Measurements from ENCODE around the gene CHPF2.

Gene CHPF2

DNA sequence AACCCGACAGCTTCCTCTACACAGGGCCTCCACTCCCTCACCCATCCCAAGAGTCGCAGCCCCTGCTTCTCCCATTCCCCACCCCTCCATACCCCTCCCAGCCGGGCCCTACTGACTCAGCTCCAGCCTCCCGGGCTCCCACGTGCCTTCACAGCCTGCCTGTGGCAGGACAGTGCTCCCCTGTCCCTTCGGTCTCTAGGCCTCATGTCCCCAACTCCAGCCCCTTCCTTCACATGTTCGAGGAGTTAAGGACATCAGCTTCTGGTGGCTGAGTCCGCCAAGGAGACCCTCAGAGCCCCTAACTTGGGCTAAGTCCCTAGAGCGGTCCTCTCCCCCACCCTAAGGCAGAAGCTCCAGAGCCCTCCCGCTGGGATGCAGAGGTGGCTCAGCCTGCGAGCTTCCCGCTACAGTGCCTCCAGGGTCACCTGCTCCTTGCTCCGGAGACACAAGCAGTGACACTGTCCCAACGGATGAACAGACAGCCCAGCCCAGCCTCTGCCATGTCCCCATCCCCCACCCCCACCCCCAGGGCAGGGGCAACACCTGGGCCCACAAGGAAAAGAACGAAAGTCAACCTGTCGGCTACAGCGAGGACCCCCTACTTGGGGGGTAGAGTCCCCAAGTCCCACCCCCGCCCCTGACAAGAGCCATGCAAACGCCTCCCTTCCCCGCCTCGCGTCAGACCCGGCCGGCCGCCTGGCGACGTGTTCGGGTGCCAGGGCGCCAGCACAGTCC, 15.5 kb downstream of the CHPF2 start:
- Histone ChIP-seq H3K4me3 (ENCODE audit: low read length) (peak overlapping the region; percentile 73), H3K27me3 (ENCODE audit: low read depth, low read length) (peaks cover 56% of the 10 kb centered on the region), H3K9ac (ENCODE audit: low read length) (peak overlapping the region; percentile 36; the same call in 1 of the 2 replicates), H3K79me2 (ENCODE audit: low read length) (no peaks in the 10 kb centered on the region), H3K4me2 (ENCODE audit: low read length) (peak overlapping the region; percentile 77), H3K27ac (ENCODE audit: low read length) (no peak overlapping the region), H4K20me1 (ENCODE audit: insufficient read depth, low read length) (peaks cover 4% of the 10 kb centered on the region; the same call in 1 of the 2 replicates), H3K9me3 (ENCODE audit: insufficient read depth, low read length) (no peaks in the 10 kb centered on the region), H3K36me3 (replicated peaks; ENCODE audit: low read depth, low read length) (no peaks in the 10 kb centered on the region), H3K4me1 (ENCODE audit: low read length) (peaks cover 28% of the 10 kb centered on the region), H2AFZ (ENCODE audit: low read depth, low read length) (no peak overlapping the region; the same call in 1 of the 2 replicates)
- TF ChIP-seq EZH2phosphoT487 (IDR thresholded peaks at IDR 0.05; ENCODE audit: low read depth) = no peak
- TF ChIP-seq, protein P1, sequence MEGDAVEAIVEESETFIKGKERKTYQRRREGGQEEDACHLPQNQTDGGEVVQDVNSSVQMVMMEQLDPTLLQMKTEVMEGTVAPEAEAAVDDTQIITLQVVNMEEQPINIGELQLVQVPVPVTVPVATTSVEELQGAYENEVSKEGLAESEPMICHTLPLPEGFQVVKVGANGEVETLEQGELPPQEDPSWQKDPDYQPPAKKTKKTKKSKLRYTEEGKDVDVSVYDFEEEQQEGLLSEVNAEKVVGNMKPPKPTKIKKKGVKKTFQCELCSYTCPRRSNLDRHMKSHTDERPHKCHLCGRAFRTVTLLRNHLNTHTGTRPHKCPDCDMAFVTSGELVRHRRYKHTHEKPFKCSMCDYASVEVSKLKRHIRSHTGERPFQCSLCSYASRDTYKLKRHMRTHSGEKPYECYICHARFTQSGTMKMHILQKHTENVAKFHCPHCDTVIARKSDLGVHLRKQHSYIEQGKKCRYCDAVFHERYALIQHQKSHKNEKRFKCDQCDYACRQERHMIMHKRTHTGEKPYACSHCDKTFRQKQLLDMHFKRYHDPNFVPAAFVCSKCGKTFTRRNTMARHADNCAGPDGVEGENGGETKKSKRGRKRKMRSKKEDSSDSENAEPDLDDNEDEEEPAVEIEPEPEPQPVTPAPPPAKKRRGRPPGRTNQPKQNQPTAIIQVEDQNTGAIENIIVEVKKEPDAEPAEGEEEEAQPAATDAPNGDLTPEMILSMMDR (IDR thresholded peaks at IDR 0.05; ENCODE audit: low read depth, low read length) = no peak

DNA sequence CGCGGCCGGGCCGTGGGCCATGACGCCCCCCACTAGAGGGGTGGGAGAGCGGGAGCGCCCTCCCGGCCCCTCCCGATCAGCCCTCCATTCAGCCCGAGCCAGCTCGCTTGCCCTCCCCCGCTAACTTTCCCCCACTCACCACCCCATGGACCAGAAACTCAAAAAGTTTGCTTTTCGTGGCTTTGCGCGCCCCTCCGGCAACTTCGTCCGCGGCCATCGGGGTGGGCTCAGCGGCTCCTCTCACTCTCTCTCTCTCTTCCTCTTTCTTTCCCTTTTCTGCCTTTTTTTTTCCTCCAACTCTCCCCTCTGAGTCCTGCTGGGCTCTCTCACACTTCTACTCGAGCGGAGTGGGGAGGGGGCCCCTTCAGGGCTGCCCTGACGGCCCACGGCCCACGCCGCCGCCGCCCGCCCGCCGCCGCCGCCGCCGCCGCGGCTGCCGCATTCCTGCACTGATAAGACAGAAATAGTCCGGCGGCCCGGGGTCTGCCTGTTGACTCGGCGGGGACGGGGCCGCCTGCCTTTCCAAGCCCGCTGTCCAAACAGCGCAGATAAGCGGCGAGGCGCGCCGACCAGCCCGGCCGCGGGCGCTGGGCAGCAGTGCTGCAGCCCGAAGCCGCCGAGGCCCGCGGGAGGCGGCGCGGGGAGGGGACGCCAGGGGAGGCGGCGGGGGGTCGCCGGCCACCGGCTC, 16.2 kb downstream of the CHPF2 start, which contains the start of gene SMARCD3:
Gene SMARCD3, minus strand, starts transcription at position 349 of the 688 bp plus-strand sequence. Its CDS starts 132 bp downstream, at position 217.
- no peak for TF ChIP-seq EZH2phosphoT487 (IDR thresholded peaks at IDR 0.05; ENCODE audit: low read depth)
- TF ChIP-seq, protein P1 (IDR thresholded peaks at IDR 0.05; ENCODE audit: low read depth, low read length) = no peak
- peaks cover 4% of the 10 kb centered on the region; the same call in 1 of the 2 replicates for H4K20me1 ChIP-seq (ENCODE audit: insufficient read depth, low read length)
- H3K27ac ChIP-seq (ENCODE audit: low read length) = no peak within 1 kb of the TSS
- peak within 1 kb of the TSS; percentile 36; the same call in 1 of the 2 replicates for H3K9ac ChIP-seq (ENCODE audit: low read length)
- H2AFZ ChIP-seq (ENCODE audit: low read depth, low read length) = no peak within 1 kb of the TSS; the same call in 1 of the 2 replicates
- H3K79me2 ChIP-seq (ENCODE audit: low read length) = no peaks in the 10 kb centered on the region
- H3K27me3 ChIP-seq (ENCODE audit: low read depth, low read length) = peaks cover 59% of the 10 kb centered on the region
- H3K9me3 ChIP-seq (ENCODE audit: insufficient read depth, low read length) = no peaks in the 10 kb centered on the region
- peaks cover 23% of the 10 kb centered on the region for H3K4me1 ChIP-seq (ENCODE audit: low read length)
- H3K4me2 ChIP-seq (ENCODE audit: low read length) = peak within 1 kb of the TSS; percentile 77
- peak within 1 kb of the TSS; percentile 73 for H3K4me3 ChIP-seq (ENCODE audit: low read length)
- H3K36me3 ChIP-seq (replicated peaks; ENCODE audit: low read depth, low read length) = no peaks in the 10 kb centered on the region

DNA sequence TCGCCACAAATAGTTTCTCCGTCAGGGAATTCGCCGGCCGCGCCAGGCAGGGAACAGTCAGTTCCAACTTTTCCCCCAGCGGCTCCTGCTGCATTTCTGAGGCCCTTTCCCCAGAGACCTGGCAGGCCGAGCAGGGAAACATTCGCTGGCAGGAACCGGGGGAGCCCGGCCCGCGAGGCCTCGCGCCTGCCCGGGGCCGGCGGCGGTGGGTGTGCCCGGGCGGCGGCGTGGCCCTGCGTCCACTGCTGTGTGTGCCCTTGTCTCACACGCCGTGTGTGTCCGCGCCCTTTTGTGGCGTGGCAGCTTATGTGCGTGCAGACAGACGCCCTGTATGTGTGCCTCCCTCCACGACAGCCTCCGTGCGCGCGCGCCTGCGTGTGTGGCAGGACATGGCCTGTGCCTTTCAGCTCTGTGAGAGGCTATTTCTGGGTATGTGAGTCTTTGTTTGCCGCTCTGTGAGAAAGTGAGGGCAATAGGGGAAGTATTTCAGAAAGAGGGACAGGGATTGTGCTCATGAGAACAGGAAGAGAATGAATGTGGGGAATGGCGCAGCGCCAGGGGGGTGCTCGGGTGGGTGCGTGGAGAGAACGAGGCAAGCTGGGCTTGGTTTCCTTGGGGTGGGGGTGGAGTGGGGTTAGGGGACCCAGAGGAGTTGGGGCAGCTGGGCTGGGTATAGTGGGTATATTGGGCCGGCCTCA, 16.9 kb downstream of the CHPF2 start:
- H3K27me3 ChIP-seq (ENCODE audit: low read depth, low read length) = peaks cover 64% of the 10 kb centered on the region
- H3K4me1 ChIP-seq (ENCODE audit: low read length) = peaks cover 16% of the 10 kb centered on the region
- H3K4me2 ChIP-seq (ENCODE audit: low read length) = no peak overlapping the region
- H3K4me3 ChIP-seq (ENCODE audit: low read length) = no peak overlapping the region
- TF ChIP-seq, protein P1 (IDR thresholded peaks at IDR 0.05; ENCODE audit: low read depth, low read length) = no peak
- no peak for TF ChIP-seq EZH2phosphoT487 (IDR thresholded peaks at IDR 0.05; ENCODE audit: low read depth)
- no peak overlapping the region for H3K27ac ChIP-seq (ENCODE audit: low read length)
- no peaks in the 10 kb centered on the region for H3K36me3 ChIP-seq (replicated peaks; ENCODE audit: low read depth, low read length)
- no peak overlapping the region for H2AFZ ChIP-seq (ENCODE audit: low read depth, low read length)
- H3K9me3 ChIP-seq (ENCODE audit: insufficient read depth, low read length) = no peaks in the 10 kb centered on the region
- H3K79me2 ChIP-seq (ENCODE audit: low read length) = no peaks in the 10 kb centered on the region
- no peak overlapping the region for H3K9ac ChIP-seq (ENCODE audit: low read length)
- H4K20me1 ChIP-seq (ENCODE audit: insufficient read depth, low read length) = peaks cover 4% of the 10 kb centered on the region; the same call in 1 of the 2 replicates

All from OCI-LY3 (cell line).